ENCODE measurements around the gene DOCK6. TPM values are rescaled to one million over a fixed set of nuclear protein-coding genes. Genes with fewer than 3 reads are reported as not detected.
A peak's percentile ranks its signal among the peaks of the same experiment; 100 is the strongest.

The DOCK6 gene
- 43.6 and 58.9 TPM in 2 replicates for total RNA-seq (ENCODE audit: low replicate concordance)
- long read RNA-seq, partial matches to known transcripts, result 3 of 6 reads
- long read RNA-seq, other reads (novel, unspliced or antisense), result 3 of 6 reads

GRCh38 chr19:11261971-11262839 lies at the start of gene DOCK6:
Gene DOCK6, minus strand, starts transcription at chr19:11262524. Its CDS starts 84 bp downstream, at chr19:11262440.
- peak within 1 kb of the TSS; percentile 82 for H3K27ac Mint-ChIP-seq
- peaks cover 15% of the 10 kb centered on the region for H3K4me1 Mint-ChIP-seq (ENCODE audit: unreplicated experiment)
- no peaks in the 10 kb centered on the region for H3K9me3 Mint-ChIP-seq

GRCh38 chr19:11306337-11306736 lies 44.0 kb upstream of the DOCK6 start:
- no peak for TF ChIP-seq CTCF (conservative IDR thresholded peaks at IDR 0.05)
- no peaks in the 10 kb centered on the region for H3K4me1 Mint-ChIP-seq (ENCODE audit: unreplicated experiment)
- no peaks in the 10 kb centered on the region for H3K9me3 Mint-ChIP-seq
- DNase-seq (ENCODE audit: extremely low spot score, unreplicated experiment), result no peak
- H3K36me3 Mint-ChIP-seq, result no peaks in the 10 kb centered on the region
- H3K27me3 Mint-ChIP-seq, result no peaks in the 10 kb centered on the region
- no peak overlapping the region for H3K4me3 Mint-ChIP-seq
- no peak overlapping the region for H3K27ac Mint-ChIP-seq

More at GRCh38 chr19:11261971-11262839, at the start of gene DOCK6:
- H3K4me3 Mint-ChIP-seq, result peak within 1 kb of the TSS; percentile 86
- H3K36me3 Mint-ChIP-seq, result no peaks in the 10 kb centered on the region
- no peaks in the 10 kb centered on the region for H3K27me3 Mint-ChIP-seq
- no peak for DNase-seq (ENCODE audit: extremely low spot score, unreplicated experiment)
- peak; percentile 65 for TF ChIP-seq CTCF (conservative IDR thresholded peaks at IDR 0.05)

- no peak overlapping the region for H3K4me3 Mint-ChIP-seq
- no peaks in the 10 kb centered on the region for H3K4me1 Mint-ChIP-seq (ENCODE audit: unreplicated experiment)
- no peak for TF ChIP-seq CTCF (conservative IDR thresholded peaks at IDR 0.05)
- DNase-seq (ENCODE audit: extremely low spot score, unreplicated experiment), result no peak
- H3K36me3 Mint-ChIP-seq, result no peaks in the 10 kb centered on the region
- H3K27ac Mint-ChIP-seq, result no peak overlapping the region
- no peaks in the 10 kb centered on the region for H3K9me3 Mint-ChIP-seq
- no peaks in the 10 kb centered on the region for H3K27me3 Mint-ChIP-seq
Observed at GRCh38 chr19:11304936-11305335, 42.6 kb upstream of the DOCK6 start.

GRCh38 chr19:11300811-11301120 lies 38.4 kb upstream of the DOCK6 start:
- Mint-ChIP-seq H3K9me3 (no peaks in the 10 kb centered on the region), H3K36me3 (no peaks in the 10 kb centered on the region), H3K4me1 (ENCODE audit: unreplicated experiment) (no peaks in the 10 kb centered on the region), H3K27ac (no peak overlapping the region), H3K4me3 (no peak overlapping the region), H3K27me3 (no peaks in the 10 kb centered on the region)
- no peak for DNase-seq (ENCODE audit: extremely low spot score, unreplicated experiment)
- TF ChIP-seq CTCF (conservative IDR thresholded peaks at IDR 0.05), result no peak

DNA sequence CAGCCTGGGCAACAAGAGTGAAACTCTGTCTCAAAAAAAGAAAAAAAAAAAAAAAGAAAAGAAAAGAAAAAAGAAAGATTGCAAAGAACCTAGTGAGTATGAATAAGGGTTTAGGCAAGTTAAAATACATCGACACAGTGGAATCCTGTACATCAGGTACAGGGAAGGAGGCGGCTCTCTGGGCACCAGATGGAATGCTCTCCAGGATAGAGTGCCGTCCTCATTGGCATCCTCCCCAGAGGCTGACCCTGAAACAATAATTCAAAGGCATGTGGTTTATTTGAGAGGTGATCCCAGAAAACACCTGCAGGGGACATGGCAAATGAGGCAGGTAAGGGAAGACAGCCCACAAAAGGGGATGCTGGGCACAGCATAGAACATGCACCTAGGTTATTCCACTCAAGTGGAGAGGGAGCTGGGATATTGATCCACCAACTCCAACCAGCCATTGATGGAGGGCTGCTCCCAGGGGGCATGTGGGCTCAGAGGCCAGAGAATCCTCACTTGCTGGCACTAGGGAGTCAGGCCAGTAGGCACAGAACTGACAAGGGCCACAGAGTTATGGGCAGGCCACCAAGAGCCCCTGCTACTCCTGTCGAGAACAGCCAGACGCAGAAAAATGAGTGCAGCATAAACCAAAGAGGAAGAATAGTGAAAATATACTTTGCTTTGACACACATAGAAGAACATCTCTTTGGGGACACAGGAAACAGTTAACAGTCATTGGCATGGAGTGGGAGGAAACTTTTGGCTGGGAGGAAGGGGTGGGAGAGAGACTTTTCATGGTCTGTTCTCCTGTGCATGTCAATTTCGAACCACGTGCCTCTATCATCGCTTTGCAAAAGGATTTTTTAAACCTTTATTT lies 37.9 kb upstream of the DOCK6 start:
- H3K4me1 Mint-ChIP-seq (ENCODE audit: unreplicated experiment), result no peaks in the 10 kb centered on the region
- TF ChIP-seq CTCF (conservative IDR thresholded peaks at IDR 0.05), result no peak
- H3K27ac Mint-ChIP-seq, result no peak overlapping the region
- H3K27me3 Mint-ChIP-seq, result no peaks in the 10 kb centered on the region
- no peaks in the 10 kb centered on the region for H3K9me3 Mint-ChIP-seq
- H3K36me3 Mint-ChIP-seq, result no peaks in the 10 kb centered on the region
- no peak for DNase-seq (ENCODE audit: extremely low spot score, unreplicated experiment)
- H3K4me3 Mint-ChIP-seq, result no peak overlapping the region

Measured in type B pancreatic cell (in vitro differentiated cells).